ENCODE results near the gene FAM234A. TPM values are rescaled to one million over a fixed set of nuclear protein-coding genes. Genes with fewer than 3 reads are reported as not detected.

The FAM234A gene
- total and polyA plus RNA-seq, 2 donors from 2014 or later, result 65.3 to 109 TPM

DNA sequence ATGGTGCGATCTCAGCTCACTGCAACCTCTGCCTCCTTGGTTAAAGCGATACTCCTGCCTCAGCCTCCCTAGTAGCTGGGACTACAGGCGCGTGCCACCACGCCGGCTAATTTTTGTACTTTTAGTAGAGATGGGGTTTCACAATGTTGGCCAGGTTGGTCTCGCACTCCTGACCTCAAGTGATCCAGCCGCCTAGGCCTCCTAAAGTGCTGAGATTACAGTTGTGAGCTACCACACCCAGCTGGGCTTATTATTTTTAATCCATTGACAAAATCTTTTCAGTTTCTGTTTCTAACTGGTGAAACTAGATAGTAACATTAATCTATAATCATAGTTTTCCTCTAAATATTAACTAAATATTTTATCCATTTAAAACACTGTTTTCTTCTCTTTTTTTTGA lies 5.9 kb downstream of the FAM234A start:
- FAIRE-seq (no peak), DNase-seq (peak in 1 of 5 donors; percentile 22)
- intact Hi-C loops (cut with DNase I), result no loop called here
- H3K4me1 ChIP-seq (ENCODE audit: control insufficient read depth in 2 of 3, insufficient read depth in 2 of 3, low read depth in 1 of 3, low read length in 3 of 3), result peaks cover 0 to 4% (median 0%) of the 10 kb centered on the region in 3 donors
- no peaks in the 10 kb centered on the region for H3K9me3 ChIP-seq (ENCODE audit: control insufficient read depth in 2 of 3, insufficient read depth in 1 of 3, low read length in 3 of 3)
- no peaks in the 10 kb centered on the region for H3K36me3 ChIP-seq (ENCODE audit: control insufficient read depth in 2 of 3, insufficient read depth in 3 of 3, low read length in 3 of 3)
- H3K4me3 ChIP-seq (ENCODE audit: low read length in 3 of 3), result no peak overlapping the region
- TF ChIP-seq, protein P1, sequence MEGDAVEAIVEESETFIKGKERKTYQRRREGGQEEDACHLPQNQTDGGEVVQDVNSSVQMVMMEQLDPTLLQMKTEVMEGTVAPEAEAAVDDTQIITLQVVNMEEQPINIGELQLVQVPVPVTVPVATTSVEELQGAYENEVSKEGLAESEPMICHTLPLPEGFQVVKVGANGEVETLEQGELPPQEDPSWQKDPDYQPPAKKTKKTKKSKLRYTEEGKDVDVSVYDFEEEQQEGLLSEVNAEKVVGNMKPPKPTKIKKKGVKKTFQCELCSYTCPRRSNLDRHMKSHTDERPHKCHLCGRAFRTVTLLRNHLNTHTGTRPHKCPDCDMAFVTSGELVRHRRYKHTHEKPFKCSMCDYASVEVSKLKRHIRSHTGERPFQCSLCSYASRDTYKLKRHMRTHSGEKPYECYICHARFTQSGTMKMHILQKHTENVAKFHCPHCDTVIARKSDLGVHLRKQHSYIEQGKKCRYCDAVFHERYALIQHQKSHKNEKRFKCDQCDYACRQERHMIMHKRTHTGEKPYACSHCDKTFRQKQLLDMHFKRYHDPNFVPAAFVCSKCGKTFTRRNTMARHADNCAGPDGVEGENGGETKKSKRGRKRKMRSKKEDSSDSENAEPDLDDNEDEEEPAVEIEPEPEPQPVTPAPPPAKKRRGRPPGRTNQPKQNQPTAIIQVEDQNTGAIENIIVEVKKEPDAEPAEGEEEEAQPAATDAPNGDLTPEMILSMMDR (IDR thresholded peaks at IDR 0.05; ENCODE audit: borderline replicate concordance, extremely low read depth, insufficient read depth), result no peak
- H3K9ac ChIP-seq (ENCODE audit: low read length in 3 of 3), result no peak overlapping the region
- no peak overlapping the region for H3K27ac ChIP-seq (ENCODE audit: low read depth in 2 of 2, low read length in 2 of 2)
- no peaks in the 10 kb centered on the region for H3K27me3 ChIP-seq (ENCODE audit: control insufficient read depth, insufficient read depth, low read length)

- intact Hi-C loops (cut with DNase I), result no loop called here
- FAIRE-seq, result no peak
- no peak overlapping the region for H3K27ac ChIP-seq (ENCODE audit: low read depth in 2 of 2, low read length in 2 of 2)
- H3K4me1 ChIP-seq (ENCODE audit: control insufficient read depth in 2 of 3, insufficient read depth in 2 of 3, low read depth in 1 of 3, low read length in 3 of 3), result peaks cover 0 to 4% (median 0%) of the 10 kb centered on the region in 3 donors
- no peak overlapping the region for H3K4me3 ChIP-seq (ENCODE audit: low read length in 3 of 3)
- no peaks in the 10 kb centered on the region for H3K9me3 ChIP-seq (ENCODE audit: control insufficient read depth in 2 of 3, insufficient read depth in 1 of 3, low read length in 3 of 3)
- H3K27me3 ChIP-seq (ENCODE audit: control insufficient read depth, insufficient read depth, low read length), result no peaks in the 10 kb centered on the region
- H3K36me3 ChIP-seq (ENCODE audit: control insufficient read depth in 2 of 3, insufficient read depth in 3 of 3, low read length in 3 of 3), result no peaks in the 10 kb centered on the region
- no peak overlapping the region for H3K9ac ChIP-seq (ENCODE audit: low read length in 3 of 3)
- TF ChIP-seq, protein P1 (IDR thresholded peaks at IDR 0.05; ENCODE audit: borderline replicate concordance, extremely low read depth, insufficient read depth), result no peak
- peak in 1 of 5 donors; percentile 16 for DNase-seq
These were observed 7.7 kb downstream of the FAM234A start for GRCh38 chr16:242281-242680.

DNA sequence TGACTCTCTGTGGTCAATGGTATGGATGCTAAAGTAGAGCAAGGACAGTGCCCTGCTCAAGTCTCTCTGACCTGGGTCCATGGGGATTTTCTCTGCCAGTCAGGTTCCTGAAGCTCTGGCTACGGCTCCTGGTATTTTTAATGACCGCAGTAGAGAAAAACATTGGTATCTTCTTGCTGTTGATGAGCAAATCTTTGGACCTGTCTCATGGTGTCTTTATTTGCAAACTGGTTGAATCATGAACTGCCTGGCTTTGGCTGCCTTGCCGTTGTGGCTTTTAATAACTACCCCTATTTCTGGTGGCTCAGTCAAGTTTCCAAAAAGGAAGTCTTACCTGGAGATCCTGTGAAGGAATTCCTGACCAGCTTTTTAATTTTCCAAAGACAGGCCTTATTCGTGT lies 8.7 kb downstream of the FAM234A start:
- DNase-seq (no peak), FAIRE-seq (no peak)
- Histone ChIP-seq H3K27me3 (ENCODE audit: control insufficient read depth, insufficient read depth, low read length) (no peaks in the 10 kb centered on the region), H3K4me1 (ENCODE audit: control insufficient read depth in 2 of 3, insufficient read depth in 2 of 3, low read depth in 1 of 3, low read length in 3 of 3) (peaks cover 0 to 4% (median 0%) of the 10 kb centered on the region in 3 donors), H3K36me3 (ENCODE audit: control insufficient read depth in 2 of 3, insufficient read depth in 3 of 3, low read length in 3 of 3) (no peaks in the 10 kb centered on the region), H3K9ac (ENCODE audit: low read length in 3 of 3) (no peak overlapping the region), H3K4me3 (ENCODE audit: low read length in 3 of 3) (no peak overlapping the region), H3K9me3 (ENCODE audit: control insufficient read depth in 2 of 3, insufficient read depth in 1 of 3, low read length in 3 of 3) (no peaks in the 10 kb centered on the region), H3K27ac (ENCODE audit: low read depth in 2 of 2, low read length in 2 of 2) (no peak overlapping the region)
- TF ChIP-seq, protein P1 (IDR thresholded peaks at IDR 0.05; ENCODE audit: borderline replicate concordance, extremely low read depth, insufficient read depth), result no peak
- intact Hi-C loops (cut with DNase I), result no loop called here

GRCh38 chr16:245105-245504 lies 10.5 kb downstream of the FAM234A start:
- DNase-seq, result peak in 1 of 5 donors; percentile 29
- Histone ChIP-seq H3K9ac (ENCODE audit: low read length in 3 of 3) (no peak overlapping the region), H3K9me3 (ENCODE audit: control insufficient read depth in 2 of 3, insufficient read depth in 1 of 3, low read length in 3 of 3) (no peaks in the 10 kb centered on the region), H3K36me3 (ENCODE audit: control insufficient read depth in 2 of 3, insufficient read depth in 3 of 3, low read length in 3 of 3) (peaks cover 0 to under 1% (median 0%) of the 10 kb centered on the region in 3 donors), H3K27me3 (ENCODE audit: control insufficient read depth, insufficient read depth, low read length) (no peaks in the 10 kb centered on the region), H3K4me3 (ENCODE audit: low read length in 3 of 3) (no peak overlapping the region), H3K4me1 (ENCODE audit: control insufficient read depth in 2 of 3, insufficient read depth in 2 of 3, low read depth in 1 of 3, low read length in 3 of 3) (peaks cover 0 to 2% (median 0%) of the 10 kb centered on the region in 3 donors), H3K27ac (ENCODE audit: low read depth in 2 of 2, low read length in 2 of 2) (no peak overlapping the region)
- intact Hi-C loops (cut with DNase I), result no loop called here
- FAIRE-seq, result no peak
- TF ChIP-seq, protein P1 (IDR thresholded peaks at IDR 0.05; ENCODE audit: borderline replicate concordance, extremely low read depth, insufficient read depth), result no peak
